Ovary (tissue), 3 donors: ENCODE results near the gene MAN1C1.

ENCODE experiments used
- CTCF ChIP-seq, 3 donors: fragments of 450-650 bp in 2 of 3; fragments of 200-600 bp in 1 of 3; IDR thresholded peaks; one replicate each; pipeline versions ENCODE4 v1.5.1 to v1.8.0; 2016 to 2022; ENCODE audit warnings: antibody characterized with exemption in 3 of 3, mild to moderate bottlenecking in 1 of 3
- POLR2A ChIP-seq: fragments of 450-650 bp; IDR thresholded peaks from one replicate; pipeline ENCODE4 v1.6.1; 2017; ENCODE audit warnings: antibody characterized with exemption, mild to moderate bottlenecking, moderate library complexity
- donor health status: DM: no; HTN: no; CAD: no.

GRCh38 chr1:25804964-25805862 is 188.6 kb downstream of the MAN1C1 start:
- TF ChIP-seq CTCF (IDR thresholded peaks at IDR 0.05), result no peak
- no peak for TF ChIP-seq POLR2A
